Measurements from ENCODE around the gene MSLN.

The MSLN gene

DNA sequence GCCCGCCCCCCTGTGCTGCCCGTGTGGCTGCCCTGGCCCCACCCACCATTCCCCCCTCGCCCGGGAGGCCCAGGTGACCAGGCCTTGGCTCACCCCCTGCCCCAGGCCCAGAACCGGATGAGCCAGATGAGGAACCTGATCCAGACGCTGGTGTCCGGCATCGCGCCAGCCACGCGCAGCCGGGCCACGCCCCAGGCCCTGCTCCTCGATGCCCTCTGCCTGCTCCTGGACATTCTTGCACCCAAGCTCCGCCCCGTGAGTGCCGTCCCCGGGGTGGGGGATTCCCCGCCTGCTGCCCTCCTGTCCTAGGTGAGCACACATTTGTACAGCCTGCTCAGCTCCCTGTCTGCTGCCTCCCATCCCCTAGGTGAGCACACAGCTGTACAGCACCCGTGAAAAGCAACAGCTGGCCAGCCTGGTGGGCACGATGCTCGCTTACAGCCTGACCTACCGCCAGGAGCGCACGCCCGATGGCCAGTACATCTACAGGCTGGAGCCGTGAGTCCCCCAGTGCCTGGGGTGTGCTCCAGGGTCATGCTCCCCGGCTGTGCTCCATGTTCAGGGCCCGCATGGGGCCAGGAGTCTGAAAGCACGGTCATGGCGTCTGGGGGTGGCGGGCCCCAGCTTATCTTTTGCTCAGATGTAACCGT is 35.2 kb downstream of the MSLN start:
- Histone ChIP-seq H3K27ac (no peak overlapping the region), H3K4me3 (ENCODE audit: low read depth in 1 of 2, low read length in 1 of 2) (no peak overlapping the region), H3K4me1 (ENCODE audit: control insufficient read depth in 1 of 2, insufficient read depth in 1 of 2, low read depth in 1 of 2, low read length in 1 of 2) (no peaks in the 10 kb centered on the region), H3K9me3 (no peaks in the 10 kb centered on the region), H3K27me3 (peaks cover 23% of the 10 kb centered on the region), H3K36me3 (peaks cover 32% of the 10 kb centered on the region)
- TF ChIP-seq CTCF (IDR thresholded peaks at IDR 0.05), result no peak

- Histone ChIP-seq H3K27ac (no peak overlapping the region), H3K36me3 (peaks cover 27% of the 10 kb centered on the region), H3K4me3 (ENCODE audit: low read depth in 1 of 2, low read length in 1 of 2) (no peak overlapping the region), H3K27me3 (peaks cover 31% of the 10 kb centered on the region), H3K4me1 (ENCODE audit: control insufficient read depth in 1 of 2, insufficient read depth in 1 of 2, low read depth in 1 of 2, low read length in 1 of 2) (no peaks in the 10 kb centered on the region), H3K9me3 (no peaks in the 10 kb centered on the region)
- TF ChIP-seq CTCF (IDR thresholded peaks at IDR 0.05), result no peak
Measured at GRCh38 chr16:796296-797119, 36.0 kb downstream of the MSLN start.

- H3K4me1 ChIP-seq (ENCODE audit: control insufficient read depth in 1 of 2, insufficient read depth in 1 of 2, low read depth in 1 of 2, low read length in 1 of 2), result no peaks in the 10 kb centered on the region
- H3K27ac ChIP-seq, result no peak overlapping the region
- no peak overlapping the region for H3K4me3 ChIP-seq (ENCODE audit: low read depth in 1 of 2, low read length in 1 of 2)
- no peak for TF ChIP-seq CTCF (IDR thresholded peaks at IDR 0.05)
- peaks cover 36% of the 10 kb centered on the region for H3K27me3 ChIP-seq
- H3K36me3 ChIP-seq, result peaks cover 22% of the 10 kb centered on the region
- no peaks in the 10 kb centered on the region for H3K9me3 ChIP-seq
Measured at GRCh38 chr16:797120-797420, 36.5 kb downstream of the MSLN start.

GRCh38 chr16:797686-798085 is 37.2 kb downstream of the MSLN start:
- H3K4me3 ChIP-seq (ENCODE audit: low read depth in 1 of 2, low read length in 1 of 2), result no peak overlapping the region
- H3K27ac ChIP-seq, result no peak overlapping the region
- H3K9me3 ChIP-seq, result no peaks in the 10 kb centered on the region
- H3K27me3 ChIP-seq, result peaks cover 43% of the 10 kb centered on the region
- H3K4me1 ChIP-seq (ENCODE audit: control insufficient read depth in 1 of 2, insufficient read depth in 1 of 2, low read depth in 1 of 2, low read length in 1 of 2), result no peaks in the 10 kb centered on the region
- H3K36me3 ChIP-seq, result peaks cover 15% of the 10 kb centered on the region
- TF ChIP-seq CTCF (IDR thresholded peaks at IDR 0.05), result no peak

GRCh38 chr16:798666-799065 is 38.1 kb downstream of the MSLN start:
- H3K36me3 ChIP-seq, result peaks cover 6% of the 10 kb centered on the region
- no peak overlapping the region for H3K27ac ChIP-seq
- TF ChIP-seq CTCF (IDR thresholded peaks at IDR 0.05), result no peak
- H3K27me3 ChIP-seq, result peaks cover 49% of the 10 kb centered on the region
- no peaks in the 10 kb centered on the region for H3K9me3 ChIP-seq
- H3K4me3 ChIP-seq (ENCODE audit: low read depth in 1 of 2, low read length in 1 of 2), result no peak overlapping the region
- H3K4me1 ChIP-seq (ENCODE audit: control insufficient read depth in 1 of 2, insufficient read depth in 1 of 2, low read depth in 1 of 2, low read length in 1 of 2), result no peaks in the 10 kb centered on the region
